ENCODE results near the gene PLXNA4.

The PLXNA4 gene

GRCh38 chr7:132492823-132493445 lies 83.3 kb downstream of the PLXNA4 start:
- Histone ChIP-seq H3K27ac (ENCODE audit: low read depth, low read length) (no peak overlapping the region), H3K4me2 (ENCODE audit: low read length) (no peak overlapping the region), H3F3A (ENCODE audit: control insufficient read depth, insufficient read depth) (no peaks in the 10 kb centered on the region), H3K9me2 (replicated peaks; ENCODE audit: control insufficient read depth, low read length) (no peaks in the 10 kb centered on the region), H4K20me1 (ENCODE audit: control insufficient read depth, insufficient read depth, low read depth, low read length) (no peaks in the 10 kb centered on the region), H3K4me1 (ENCODE audit: control insufficient read depth, low read length) (no peaks in the 10 kb centered on the region), H3K27me3 (ENCODE audit: control insufficient read depth, low read length) (no peaks in the 10 kb centered on the region), H3K79me2 (ENCODE audit: control insufficient read depth, low read length) (no peaks in the 10 kb centered on the region), H3K4me3 (ENCODE audit: low read length) (no peak overlapping the region), H3K9me3 (ENCODE audit: control insufficient read depth, insufficient read depth, low read length) (no peaks in the 10 kb centered on the region), H3K36me3 (ENCODE audit: control insufficient read depth, low read length) (no peaks in the 10 kb centered on the region)
- TF ChIP-seq EZH2phosphoT487 (IDR thresholded peaks at IDR 0.05; ENCODE audit: borderline replicate concordance, low read length) (no peak), CTCF (IDR thresholded peaks at IDR 0.05; ENCODE audit: low read depth, low read length, poor library complexity, severe bottlenecking) (no peak)

- no peaks in the 10 kb centered on the region for H3K36me3 ChIP-seq (ENCODE audit: control insufficient read depth, low read length)
These were observed 84.8 kb downstream of the PLXNA4 start for GRCh38 chr7:132491391-132491945.

GRCh38 chr7:132490474-132490873 lies 85.8 kb downstream of the PLXNA4 start:
- TF ChIP-seq CTCF (IDR thresholded peaks at IDR 0.05; ENCODE audit: low read depth, low read length, poor library complexity, severe bottlenecking) (no peak), EZH2phosphoT487 (IDR thresholded peaks at IDR 0.05; ENCODE audit: borderline replicate concordance, low read length) (no peak)
- Histone ChIP-seq H3F3A (ENCODE audit: control insufficient read depth, insufficient read depth) (no peaks in the 10 kb centered on the region), H3K36me3 (ENCODE audit: control insufficient read depth, low read length) (no peaks in the 10 kb centered on the region), H3K4me3 (ENCODE audit: low read length) (no peak overlapping the region), H3K79me2 (ENCODE audit: control insufficient read depth, low read length) (no peaks in the 10 kb centered on the region), H3K9me2 (replicated peaks; ENCODE audit: control insufficient read depth, low read length) (no peaks in the 10 kb centered on the region), H3K4me1 (ENCODE audit: control insufficient read depth, low read length) (no peaks in the 10 kb centered on the region), H3K27ac (ENCODE audit: low read depth, low read length) (no peak overlapping the region), H3K4me2 (ENCODE audit: low read length) (no peak overlapping the region), H3K9me3 (ENCODE audit: control insufficient read depth, insufficient read depth, low read length) (no peaks in the 10 kb centered on the region), H4K20me1 (ENCODE audit: control insufficient read depth, insufficient read depth, low read depth, low read length) (no peaks in the 10 kb centered on the region), H3K27me3 (ENCODE audit: control insufficient read depth, low read length) (no peaks in the 10 kb centered on the region)

More at GRCh38 chr7:132491391-132491945, 84.8 kb downstream of the PLXNA4 start:
- no peaks in the 10 kb centered on the region for H3K9me3 ChIP-seq (ENCODE audit: control insufficient read depth, insufficient read depth, low read length)
- no peaks in the 10 kb centered on the region for H4K20me1 ChIP-seq (ENCODE audit: control insufficient read depth, insufficient read depth, low read depth, low read length)
- no peaks in the 10 kb centered on the region for H3K4me1 ChIP-seq (ENCODE audit: control insufficient read depth, low read length)
- H3K4me3 ChIP-seq (ENCODE audit: low read length) = no peak overlapping the region
- H3K9me2 ChIP-seq (replicated peaks; ENCODE audit: control insufficient read depth, low read length) = no peaks in the 10 kb centered on the region
- no peaks in the 10 kb centered on the region for H3K27me3 ChIP-seq (ENCODE audit: control insufficient read depth, low read length)
- no peak overlapping the region for H3K27ac ChIP-seq (ENCODE audit: low read depth, low read length)
- no peaks in the 10 kb centered on the region for H3K79me2 ChIP-seq (ENCODE audit: control insufficient read depth, low read length)
- no peak for TF ChIP-seq CTCF (IDR thresholded peaks at IDR 0.05; ENCODE audit: low read depth, low read length, poor library complexity, severe bottlenecking)
- no peak for TF ChIP-seq EZH2phosphoT487 (IDR thresholded peaks at IDR 0.05; ENCODE audit: borderline replicate concordance, low read length)
- H3F3A ChIP-seq (ENCODE audit: control insufficient read depth, insufficient read depth) = no peaks in the 10 kb centered on the region
- H3K4me2 ChIP-seq (ENCODE audit: low read length) = no peak overlapping the region

All from DOHH2 (cell line).